HepG2 (cell line): ENCODE measurements around the gene GPBP1. TPM values are rescaled to one million over a fixed set of nuclear protein-coding genes. Genes with fewer than 3 reads are reported as not detected.

Experiments used
- CTCF ChIP-seq: sonication (generic); formaldehyde crosslinking; IDR thresholded peaks from 2 replicates; pipeline ENCODE4 v1.5.0; 2020; ENCODE audit warnings: mild to moderate bottlenecking, missing genetic modification reagents, moderate library complexity
- DPF2 ChIP-seq: sonication (generic); formaldehyde crosslinking; IDR thresholded peaks from 2 replicates; pipeline ENCODE4 v1.4.0; 2020; ENCODE audit warnings: mild to moderate bottlenecking, low read depth, missing genetic modification reagents, borderline replicate concordance
- ELF1 ChIP-seq: sonication (generic); formaldehyde crosslinking; IDR thresholded peaks from 2 replicates; pipeline ENCODE4 v1.4.0; 2020; ENCODE audit warnings: missing genetic modification reagents
- FOSL1 ChIP-seq: sonication (generic); formaldehyde crosslinking; IDR thresholded peaks from 2 replicates; pipeline ENCODE4 v1.9.0; 2021; ENCODE audit warnings: missing genetic modification reagents, borderline replicate concordance
- KLF16 ChIP-seq, 2 experiments: sonication (generic) in 1 of 2; formaldehyde crosslinking in 1 of 2; IDR thresholded peaks; 2 replicates each; pipeline versions ENCODE4 v1.6.1 to v1.8.0; 2016 to 2023; ENCODE audit warnings: missing genetic modification reagents in 2 of 2, missing compliant biosample characterization in 1 of 2
- ZBED4 ChIP-seq: sonication (generic); formaldehyde crosslinking; IDR thresholded peaks from 2 replicates; pipeline ENCODE4 v1.4.0; 2020; ENCODE audit warnings: missing genetic modification reagents, borderline replicate concordance
- ZNF136 ChIP-seq: sonication (generic); formaldehyde crosslinking; IDR thresholded peaks from 2 replicates; pipeline ENCODE4 v1.8.1; 2022; ENCODE audit warnings: low read depth, mild to moderate bottlenecking, moderate library complexity, missing genetic modification reagents
- ZNF318 ChIP-seq: sonication (generic); formaldehyde crosslinking; IDR thresholded peaks from 2 replicates; pipeline ENCODE4 v1.4.0; 2020; ENCODE audit warnings: mild to moderate bottlenecking, missing genetic modification reagents
- ZNF749 ChIP-seq: sonication (generic); formaldehyde crosslinking; IDR thresholded peaks from 2 replicates; pipeline ENCODE4 v1.8.0; 2022; ENCODE audit warnings: mild to moderate bottlenecking, missing genetic modification reagents, moderate library complexity, borderline replicate concordance
- ZXDC ChIP-seq: sonication (generic); formaldehyde crosslinking; IDR thresholded peaks from 2 replicates; pipeline ENCODE4 v1.5.0; 2020; ENCODE audit warnings: mild to moderate bottlenecking, missing genetic modification reagents
- polyA plus RNA-seq, 8 experiments: library from polyadenylated mRNA; depleted of rRNA in 3 of 8; stranded (reverse) in 7 of 8; unstranded in 1 of 8; fragments of >200 nt; fragmentation: Illumina TruSeq in 4 of 8; extraction: Trizol in 4 of 8; gene quantifications; 2 replicates each; pipeline versions ENCODE4 v1.2.1 to v1.2.3, GENCODE V29; 2011 to 2016; ENCODE audit warnings: low read depth in 4 of 8, missing spikeins in 1 of 8, mixed read lengths in 1 of 8; ENCODE audit not compliant: insufficient read depth in 1 of 8
- total RNA-seq, 5 experiments: library from RNA; depleted of rRNA; stranded (reverse); fragments of >200 nt; fragmentation: Illumina TruSeq; extraction: Trizol; gene quantifications; 2 replicates each; pipeline ENCODE4 v1.2.3, GENCODE V29; 2016; ENCODE audit warnings: low read depth in 1 of 5

The GPBP1 gene
- total and polyA plus RNA-seq, 2 of the 13 experiments (the other 11 are each of a cell fraction or from before 2014, with no cell fraction given): 27.1 to 72.2 TPM

- TF ChIP-seq ZNF318 (CRISPR knock-in tag): no peak
- no peak for TF ChIP-seq FOSL1 (CRISPR knock-in tag)
- TF ChIP-seq CTCF (CRISPR knock-in tag): no peak
- TF ChIP-seq KLF16 (CRISPR knock-in tag; IDR thresholded peaks at IDR 0.05): no peak
- TF ChIP-seq ZNF136 (CRISPR knock-in tag): no peak
- TF ChIP-seq ZXDC (CRISPR knock-in tag): no peak
- no peak for TF ChIP-seq ZNF749 (CRISPR knock-in tag)
- no peak for TF ChIP-seq DPF2 (CRISPR knock-in tag)
- no peak for TF ChIP-seq ZBED4 (CRISPR knock-in tag)
- TF ChIP-seq ELF1 (CRISPR knock-in tag): no peak
Measured at GRCh38 chr5:57174128-57174889, 450 bp downstream of the GPBP1 start (continued).
